HCEC 1CT (cell line): ENCODE measurements around the gene SLC35B2.

Experiments used
- DNase-seq: peaks from one replicate; pipeline ENCODE4 v3.0.0-alpha.2; 2017

The SLC35B2 gene, protein sequence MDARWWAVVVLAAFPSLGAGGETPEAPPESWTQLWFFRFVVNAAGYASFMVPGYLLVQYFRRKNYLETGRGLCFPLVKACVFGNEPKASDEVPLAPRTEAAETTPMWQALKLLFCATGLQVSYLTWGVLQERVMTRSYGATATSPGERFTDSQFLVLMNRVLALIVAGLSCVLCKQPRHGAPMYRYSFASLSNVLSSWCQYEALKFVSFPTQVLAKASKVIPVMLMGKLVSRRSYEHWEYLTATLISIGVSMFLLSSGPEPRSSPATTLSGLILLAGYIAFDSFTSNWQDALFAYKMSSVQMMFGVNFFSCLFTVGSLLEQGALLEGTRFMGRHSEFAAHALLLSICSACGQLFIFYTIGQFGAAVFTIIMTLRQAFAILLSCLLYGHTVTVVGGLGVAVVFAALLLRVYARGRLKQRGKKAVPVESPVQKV

DNA sequence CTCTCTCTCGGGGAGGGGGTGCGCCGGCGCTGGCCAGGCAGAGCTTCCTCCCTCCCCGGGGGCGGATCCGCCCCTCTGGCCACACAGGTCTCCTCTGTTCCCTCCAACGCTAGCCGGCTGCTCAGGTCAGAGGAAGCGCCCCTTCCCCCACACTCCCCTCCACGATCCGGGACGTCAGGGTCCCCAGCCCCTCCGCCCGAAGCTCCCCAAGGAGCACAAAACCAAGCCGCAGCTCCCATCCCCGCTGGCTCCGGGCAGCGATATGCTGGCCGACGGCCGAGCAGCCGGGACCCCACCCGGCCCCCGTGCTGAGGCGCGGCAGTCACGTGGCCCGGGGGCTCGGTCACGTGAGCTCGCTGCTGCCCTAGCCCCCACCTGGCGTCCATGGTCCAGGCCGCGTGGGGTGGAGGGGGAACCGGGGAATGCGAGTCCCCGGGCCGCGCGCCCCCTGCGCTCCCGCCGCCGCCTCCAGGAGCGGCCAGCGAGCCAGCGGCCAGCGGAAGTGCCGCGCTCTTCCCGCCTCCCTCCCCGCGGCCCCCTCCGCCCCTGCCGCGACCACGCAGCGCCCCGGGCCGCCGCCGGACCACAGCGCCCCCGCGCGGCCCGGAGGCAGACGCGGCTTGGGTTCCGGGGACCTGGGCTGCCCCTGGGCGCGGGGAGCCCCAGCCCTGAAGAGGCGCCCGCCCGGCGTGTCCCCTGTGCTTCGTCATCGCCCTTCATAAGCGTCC lies at the start of gene SLC35B2:
Gene SLC35B2 (minus strand): TSS at position 504 of the 728 bp plus-strand sequence. CDS start 118 bp downstream, at position 386.
- peak; percentile 73 for DNase-seq

DNA sequence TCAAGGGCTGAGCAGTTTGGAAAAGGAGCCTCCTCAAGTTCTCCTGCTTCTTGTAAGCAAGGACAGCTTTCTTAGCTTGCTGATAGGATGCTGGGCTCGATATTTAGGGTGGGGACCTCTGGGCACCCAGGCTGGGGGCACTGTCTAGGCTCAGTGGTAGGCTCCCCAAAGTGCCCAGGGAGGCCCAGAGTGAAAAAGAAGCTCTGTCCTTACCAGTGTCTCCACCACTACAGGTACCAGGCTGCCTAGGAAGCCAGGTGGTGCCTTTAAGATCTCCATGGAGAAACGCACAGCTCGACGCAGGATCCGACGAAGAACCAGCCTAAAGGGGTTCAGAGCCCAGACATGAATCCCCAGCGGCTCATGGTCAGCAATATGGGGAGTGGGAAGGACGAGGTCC lies 49.4 kb upstream of the SLC35B2 start:
- no peak for DNase-seq

DNA sequence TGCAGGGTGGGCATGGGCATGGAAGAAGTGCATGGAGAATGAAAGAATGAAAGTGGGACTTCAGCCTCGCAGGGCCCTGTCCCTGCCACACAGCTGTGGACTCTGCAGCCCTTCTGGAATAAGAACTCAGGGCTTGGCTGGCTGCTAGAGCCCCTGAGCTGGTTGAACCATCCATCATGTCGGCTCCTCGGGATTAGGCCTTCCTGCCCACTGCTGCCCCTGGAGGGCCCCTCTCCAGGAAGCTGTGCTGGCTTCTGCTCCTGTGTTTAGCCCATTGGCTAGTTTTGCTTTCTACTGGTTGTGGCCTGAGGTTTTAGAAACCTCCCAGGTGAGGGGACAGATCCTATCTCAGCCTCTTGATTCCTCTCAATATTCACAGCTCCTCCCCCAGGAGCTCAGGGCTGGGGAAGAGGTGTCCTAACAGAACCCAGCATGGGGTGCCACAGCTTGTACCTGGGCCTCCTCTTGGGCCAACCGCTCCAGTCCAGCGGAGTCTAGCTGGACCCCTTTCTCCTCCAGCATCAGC lies 47.9 kb upstream of the SLC35B2 start:
- no peak for DNase-seq

DNA sequence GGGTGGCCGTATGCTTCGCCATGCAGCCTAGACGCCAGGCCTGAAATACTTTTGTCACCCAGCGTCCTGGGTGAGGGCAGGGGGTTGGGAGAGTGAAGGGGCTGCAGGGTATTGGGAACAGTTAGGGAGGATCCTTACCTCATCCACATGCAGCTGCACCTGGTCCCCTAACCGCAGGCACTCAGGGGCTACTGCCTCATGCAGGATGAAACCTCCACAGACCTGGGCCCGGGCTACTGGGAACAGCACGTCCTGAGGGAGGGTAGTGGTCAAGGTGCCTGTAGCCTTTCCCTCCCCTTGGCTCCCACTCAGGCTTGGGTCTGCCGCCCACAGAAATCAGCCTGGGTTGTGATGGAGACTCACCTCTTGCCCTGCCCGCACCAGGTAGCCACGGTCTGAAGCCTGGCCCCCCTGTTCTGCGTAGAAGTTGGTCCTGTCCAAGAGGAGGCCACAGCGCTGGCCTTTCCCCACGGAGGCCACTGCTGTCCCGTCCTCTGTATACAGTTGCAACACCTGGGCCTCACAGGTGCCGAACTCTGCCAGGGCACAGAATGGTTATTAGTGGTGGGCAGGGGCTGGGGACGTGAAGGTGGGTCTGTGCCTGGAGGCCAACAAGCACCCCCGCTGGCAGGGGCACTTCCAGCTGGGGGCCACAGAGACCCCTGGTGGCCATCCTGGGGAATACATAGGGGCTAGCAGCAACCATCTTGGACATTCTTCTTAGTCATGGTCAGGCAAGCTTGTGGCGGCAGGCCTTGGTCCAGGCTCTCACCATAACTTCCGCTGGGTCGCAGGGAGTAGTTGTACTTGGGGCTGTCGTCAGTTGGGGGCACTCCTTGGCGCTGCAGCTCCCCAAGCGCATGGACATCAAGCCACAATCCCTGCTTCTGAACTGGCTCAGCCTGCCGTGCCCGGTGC lies 47.2 kb upstream of the SLC35B2 start:
- DNase-seq: peak; percentile 53

DNA sequence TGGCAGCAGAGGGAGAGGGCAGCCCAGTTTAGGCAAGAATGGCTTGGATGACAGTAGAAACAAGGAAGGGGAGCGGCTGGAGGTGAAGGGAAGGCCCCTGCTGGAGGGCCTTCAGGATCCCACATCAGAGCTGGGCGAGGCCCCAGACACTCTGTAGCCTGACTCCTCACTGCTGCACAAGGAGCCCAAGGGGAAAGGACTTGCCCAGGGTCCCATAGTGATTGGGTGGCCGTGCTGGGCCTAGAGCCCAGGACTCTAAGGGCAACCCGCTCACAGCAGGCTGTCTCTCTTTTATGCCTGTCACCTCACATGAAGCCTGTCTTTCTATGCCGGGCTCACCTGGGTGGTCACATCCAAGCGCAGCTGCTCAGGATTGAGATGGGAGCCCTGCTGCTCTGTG lies 46.5 kb upstream of the SLC35B2 start:
- DNase-seq: no peak

DNA sequence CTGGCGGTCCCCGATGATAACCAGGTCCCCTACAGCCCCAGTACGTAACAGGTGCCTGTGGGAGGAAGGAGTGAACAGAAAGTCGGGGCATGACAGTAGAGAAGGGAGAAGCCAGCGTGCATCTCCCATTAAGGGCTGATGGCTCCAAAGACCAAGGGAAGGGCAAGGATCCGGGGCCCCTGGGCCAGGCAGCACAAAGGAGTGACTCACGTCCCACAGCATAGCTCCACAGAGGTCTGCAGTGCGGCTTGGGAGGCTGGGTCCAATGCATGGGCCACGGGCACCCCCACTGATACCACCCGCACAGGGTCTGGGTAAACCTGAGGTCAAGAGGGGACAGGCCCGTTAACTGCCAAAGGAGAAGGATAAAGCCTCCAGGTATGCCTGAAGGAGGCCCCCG lies 45.5 kb upstream of the SLC35B2 start:
- no peak for DNase-seq

DNA sequence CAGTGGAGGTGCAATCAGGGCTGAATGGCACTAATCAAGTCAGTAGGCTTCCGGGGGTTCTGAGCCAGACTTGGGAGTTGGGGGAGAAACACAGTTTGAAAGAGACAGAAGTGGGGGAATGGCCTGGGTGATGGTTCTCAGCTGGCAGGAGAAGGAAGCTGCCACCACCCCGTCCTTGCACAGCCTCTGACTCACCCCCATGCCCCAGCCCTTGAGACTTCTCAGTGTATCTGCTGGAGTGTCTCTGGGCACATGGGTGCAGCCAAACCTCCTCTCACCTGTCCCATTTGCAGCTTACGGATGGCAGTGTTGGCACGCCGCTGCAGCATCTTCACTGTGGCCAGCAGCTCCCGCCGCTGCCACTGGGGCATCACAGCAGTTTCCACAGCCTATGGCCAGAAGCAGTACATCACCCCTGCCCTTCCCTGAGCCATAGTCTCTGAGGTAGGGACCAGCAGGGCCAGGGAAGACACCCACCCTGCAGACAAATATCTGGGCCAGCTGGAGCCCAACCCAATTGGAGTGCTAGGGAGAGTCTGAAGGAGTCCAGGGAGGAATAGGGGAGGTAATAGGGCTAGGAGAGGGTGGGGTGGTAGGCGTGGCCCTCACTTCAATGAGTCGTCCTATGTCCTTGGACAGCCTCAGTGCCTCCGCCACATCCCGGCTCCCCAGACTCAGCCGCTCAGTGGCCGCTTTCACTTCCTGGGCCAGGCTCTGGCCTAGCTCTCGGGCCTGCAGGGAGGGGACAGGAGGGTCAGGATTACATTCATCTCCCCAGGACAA lies 44.6 kb upstream of the SLC35B2 start:
- DNase-seq: no peak

DNA sequence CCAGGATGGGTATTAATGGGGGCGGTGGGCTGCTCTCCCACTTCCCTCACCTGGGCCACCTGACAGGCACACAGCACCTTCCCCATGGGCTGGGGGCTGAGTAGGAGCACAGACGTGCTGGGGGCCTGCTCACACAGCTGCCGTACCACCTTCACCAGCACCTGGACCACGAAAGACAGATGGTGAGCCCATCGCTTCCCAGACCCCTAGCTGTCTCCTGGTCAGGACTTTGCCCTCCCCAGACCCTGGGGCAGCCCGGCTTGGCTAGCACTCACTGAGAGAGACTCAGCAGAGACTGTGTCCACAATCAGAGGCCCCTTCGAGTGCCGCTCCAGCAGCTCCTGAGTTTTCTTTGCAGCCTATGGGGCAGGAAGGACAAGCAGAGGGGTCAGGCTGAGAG lies 43.8 kb upstream of the SLC35B2 start:
- DNase-seq: no peak

DNA sequence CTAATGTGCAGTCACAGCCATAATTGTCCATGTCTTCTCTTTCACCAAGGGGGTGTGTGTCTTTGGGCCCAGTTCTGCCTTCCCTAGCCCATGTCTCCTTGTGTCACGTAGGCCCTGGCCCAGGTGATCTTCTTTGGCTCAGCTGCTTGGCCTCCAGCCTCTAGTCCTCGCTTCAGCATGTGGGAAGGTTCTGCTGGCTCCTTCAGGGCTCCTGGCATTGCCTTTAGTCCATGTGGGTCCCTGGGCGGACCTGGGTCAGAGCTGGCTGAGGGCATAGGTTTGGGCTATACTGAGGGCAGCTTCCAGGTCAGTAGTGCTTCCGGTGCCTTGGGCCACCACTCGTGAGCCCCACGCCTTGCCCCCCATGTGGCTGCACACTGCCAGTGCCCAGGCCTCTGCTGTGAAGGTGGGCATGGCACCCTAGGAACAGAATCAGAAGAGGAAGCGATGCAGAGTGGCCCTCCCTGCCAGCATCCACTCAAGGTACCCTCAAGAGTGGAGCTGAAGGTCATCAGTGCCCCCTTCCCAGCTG lies 43.0 kb upstream of the SLC35B2 start:
- DNase-seq: no peak

DNA sequence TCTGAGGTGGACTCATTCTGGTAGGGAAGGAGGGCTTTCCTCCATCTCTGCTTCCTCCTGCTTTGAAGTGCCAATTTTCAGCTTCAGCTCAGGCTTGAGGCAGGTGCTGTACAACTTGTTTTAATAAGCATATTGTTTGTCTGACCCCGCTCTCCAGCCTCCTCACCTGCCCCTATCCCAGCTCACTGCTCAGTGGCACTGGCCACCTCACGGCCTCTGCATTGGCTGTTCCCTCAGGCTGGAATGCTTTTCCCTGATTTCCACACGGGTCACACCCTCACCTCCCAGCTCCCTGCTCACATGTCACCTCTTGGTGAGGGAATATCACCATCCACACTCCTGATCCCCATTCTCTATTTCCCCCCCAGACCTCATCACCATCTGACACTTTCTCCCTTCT lies 41.5 kb upstream of the SLC35B2 start:
- no peak for DNase-seq

DNA sequence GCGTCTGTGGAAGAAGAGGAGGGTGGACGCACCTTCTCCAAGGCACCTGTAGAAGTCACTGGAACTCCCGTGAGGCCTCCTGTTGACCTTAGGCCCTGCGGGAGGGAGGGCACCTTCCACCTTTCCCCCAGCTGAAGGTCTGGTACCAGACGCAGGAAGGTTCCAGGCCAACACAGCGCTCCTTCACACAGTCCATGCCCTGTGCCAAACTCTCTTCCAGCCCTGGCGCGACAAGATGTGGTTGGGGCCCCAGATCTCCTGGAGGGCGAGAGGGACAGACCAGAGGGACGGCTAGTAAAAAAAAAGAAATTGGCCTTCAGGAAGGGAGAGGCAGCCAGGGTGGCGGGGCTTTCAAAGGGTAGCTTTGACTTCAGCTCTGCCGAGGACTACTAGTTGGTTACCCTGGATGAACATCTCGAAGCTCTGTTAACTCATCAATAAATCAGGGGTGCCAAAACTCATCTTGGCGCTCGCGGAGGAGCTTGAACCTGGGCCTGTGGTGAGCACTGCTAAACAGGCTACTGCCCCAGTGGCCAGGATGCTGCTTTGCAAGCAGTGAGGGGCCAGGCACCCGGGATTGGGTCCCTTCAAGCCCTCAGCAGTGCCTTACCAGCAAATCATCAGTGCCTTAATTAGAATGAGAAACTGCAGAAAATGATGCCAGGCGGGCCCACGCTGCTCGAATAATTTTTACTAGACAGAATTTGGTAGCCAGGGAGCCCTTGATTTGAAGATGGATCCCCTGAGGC lies 40.9 kb upstream of the SLC35B2 start:
- no peak for DNase-seq

DNA sequence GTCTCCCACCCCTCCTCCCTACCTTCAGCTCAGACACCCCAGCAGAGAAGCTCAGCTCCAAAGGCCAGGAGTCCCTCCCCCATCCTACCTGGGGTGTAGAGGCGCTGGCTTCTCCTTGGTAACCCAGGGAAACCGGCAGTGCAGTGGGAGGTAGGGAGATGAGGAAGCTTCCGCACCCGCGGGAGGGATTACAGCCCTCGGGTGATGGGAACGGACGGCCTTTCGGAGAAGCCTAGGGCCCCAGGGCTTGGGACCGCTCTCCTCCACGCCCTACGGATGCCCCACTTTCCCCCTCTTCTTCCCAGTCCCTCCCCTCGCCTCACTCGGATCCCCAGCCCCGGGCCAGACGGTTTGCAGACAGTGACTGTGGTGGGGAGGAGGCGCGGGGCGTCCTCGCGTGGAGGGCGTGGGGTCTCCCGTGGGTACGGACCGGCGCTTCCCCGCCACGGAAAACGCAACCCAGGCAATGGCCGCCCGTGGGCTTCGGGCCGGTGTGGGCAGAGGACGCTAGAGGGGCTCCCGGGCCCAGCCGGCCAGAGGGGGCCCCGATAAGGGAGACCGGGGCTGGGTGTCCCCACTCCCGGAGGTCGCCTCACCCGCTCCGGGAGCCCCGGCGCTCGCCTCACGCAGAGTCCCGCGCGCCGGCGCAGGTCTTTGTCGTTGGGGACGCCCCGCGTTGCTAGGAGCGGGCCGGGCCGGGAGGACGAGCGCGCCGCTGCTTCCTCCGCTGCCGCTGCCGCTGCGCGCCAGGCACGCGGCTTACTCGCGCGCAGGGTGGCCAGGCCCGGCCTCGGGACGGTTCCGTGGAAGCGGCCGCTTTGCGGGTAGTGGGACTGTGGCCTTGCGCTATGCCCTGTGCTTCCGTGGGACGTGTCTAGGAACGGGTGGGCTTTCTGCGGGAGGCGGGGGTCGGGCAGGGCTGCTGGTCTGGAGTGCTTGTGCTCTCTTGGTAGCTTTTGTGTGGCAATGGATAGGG lies 40.0 kb upstream of the SLC35B2 start:
- DNase-seq: no peak

DNA sequence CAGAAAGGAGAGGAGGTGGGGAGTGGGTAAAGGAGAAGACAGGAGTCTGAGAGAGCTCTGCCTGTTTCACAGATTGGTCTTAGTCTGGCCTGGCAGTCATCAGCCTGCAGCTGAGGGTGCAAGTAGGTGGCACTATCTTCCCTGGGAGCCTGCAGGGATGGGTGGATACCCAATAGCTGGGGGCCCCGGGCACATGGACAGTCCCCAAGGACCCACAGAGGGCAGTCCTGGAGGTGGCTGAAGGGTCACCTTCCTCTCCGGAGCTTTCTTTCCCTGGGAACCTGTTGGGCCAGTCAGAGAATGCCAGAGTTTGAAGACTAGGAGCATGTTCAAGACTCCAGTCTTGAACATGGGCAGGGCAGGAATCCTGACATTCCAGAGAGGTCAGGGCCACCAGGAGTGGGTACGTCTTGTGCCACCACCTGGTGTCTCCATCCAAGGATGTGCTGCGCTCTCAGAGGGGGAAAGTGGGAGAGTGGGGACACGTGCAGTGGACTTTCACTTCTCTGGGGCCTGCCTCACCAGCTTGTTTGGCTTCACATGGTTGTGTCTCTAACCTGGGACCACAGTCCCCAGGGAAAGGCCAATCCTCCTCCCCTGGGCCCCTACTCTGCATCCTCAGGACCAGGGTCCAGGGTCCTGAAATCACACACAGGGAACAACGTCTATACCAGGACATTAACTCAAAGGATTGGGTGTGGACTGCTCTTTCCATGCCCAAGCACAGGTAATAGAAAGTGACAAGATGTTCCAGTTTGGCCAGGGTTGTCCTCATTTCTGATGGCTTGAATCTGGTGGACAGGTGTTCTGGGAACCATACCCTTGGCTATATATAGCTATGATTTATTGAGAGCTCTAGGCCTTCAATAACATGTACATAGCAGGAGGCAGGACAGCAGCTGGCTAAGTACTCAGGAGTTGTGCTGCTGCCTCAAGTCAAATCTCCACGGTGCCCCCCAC lies 37.8 kb upstream of the SLC35B2 start:
- DNase-seq: no peak

DNA sequence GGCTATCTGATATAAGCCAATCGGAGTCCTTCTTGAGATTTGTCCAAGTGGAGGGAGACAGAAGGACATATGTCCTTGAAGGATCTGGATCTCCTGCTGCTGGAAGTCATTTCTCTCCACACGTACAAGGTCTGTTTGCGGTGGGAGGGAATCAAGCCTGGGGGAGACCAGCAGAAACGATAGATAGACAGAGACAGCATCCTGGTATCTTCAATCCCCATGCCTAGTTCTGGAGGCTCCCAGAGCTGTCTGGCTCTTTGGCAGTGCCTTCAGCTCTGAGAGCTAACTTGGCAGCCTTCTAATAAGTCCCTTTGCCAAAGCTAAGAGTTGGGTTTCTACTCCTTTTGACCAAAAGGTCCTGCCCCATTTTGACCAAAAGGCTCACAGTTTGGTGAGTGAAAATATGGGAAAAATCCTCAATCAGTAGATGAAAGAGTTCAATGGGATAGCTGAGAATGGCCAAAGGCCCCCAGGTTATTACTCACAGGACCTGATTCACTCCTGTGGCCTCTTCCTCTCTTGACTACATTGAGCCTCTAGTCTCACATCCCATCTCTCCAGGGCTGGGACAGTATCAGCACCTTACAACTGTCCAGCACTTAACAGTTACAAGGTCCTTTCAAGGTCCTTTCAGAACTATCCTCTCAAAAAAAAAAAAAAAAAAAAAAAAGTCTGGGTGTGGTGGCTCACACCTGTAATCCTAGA lies 35.5 kb upstream of the SLC35B2 start:
- DNase-seq: no peak

DNA sequence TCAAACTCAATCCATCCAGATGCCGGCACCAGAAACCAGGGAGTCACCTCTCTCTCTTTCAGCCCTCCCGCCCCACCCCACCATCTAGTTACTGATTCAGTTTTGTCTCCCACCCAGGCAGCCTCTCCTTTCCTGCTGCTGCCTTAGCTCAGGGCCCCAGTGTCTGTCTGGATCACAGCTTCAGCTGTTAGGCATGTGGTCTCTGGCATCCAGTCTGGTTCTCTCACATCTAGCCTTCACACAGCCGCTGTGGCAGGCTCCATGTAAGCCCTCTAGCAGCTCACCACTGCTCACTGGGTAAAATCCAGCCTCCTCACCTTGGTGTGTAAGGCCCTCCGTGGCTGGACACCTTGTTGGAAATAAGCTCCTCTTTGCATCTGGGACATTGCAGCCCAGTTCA lies 34.5 kb upstream of the SLC35B2 start:
- no peak for DNase-seq

DNA sequence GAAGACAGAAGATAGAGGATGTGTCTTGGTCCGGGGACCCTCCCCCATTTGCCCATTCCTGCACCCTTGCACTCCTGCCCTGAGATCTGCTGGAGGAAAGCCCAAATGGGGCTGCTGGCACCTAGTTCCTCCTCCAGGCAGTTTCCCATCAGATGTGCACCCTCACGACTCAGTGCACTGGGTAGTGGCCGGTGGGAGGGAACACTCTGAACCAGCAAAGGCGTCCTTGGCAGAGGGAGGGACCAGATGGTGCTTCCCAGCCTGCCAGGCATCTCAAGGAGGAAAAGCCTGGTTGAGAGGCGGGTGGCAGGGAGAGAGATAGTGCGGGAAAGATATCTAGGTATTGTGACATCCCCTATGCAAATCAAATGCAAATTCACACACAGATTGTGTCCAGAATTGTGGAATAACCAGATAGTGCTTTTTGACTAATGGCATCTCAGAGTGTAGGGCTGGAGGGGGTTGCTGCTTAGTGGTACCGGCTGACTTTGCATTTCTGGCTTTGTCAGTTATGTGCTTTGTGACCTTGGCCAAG lies 32.5 kb upstream of the SLC35B2 start:
- DNase-seq: no peak

DNA sequence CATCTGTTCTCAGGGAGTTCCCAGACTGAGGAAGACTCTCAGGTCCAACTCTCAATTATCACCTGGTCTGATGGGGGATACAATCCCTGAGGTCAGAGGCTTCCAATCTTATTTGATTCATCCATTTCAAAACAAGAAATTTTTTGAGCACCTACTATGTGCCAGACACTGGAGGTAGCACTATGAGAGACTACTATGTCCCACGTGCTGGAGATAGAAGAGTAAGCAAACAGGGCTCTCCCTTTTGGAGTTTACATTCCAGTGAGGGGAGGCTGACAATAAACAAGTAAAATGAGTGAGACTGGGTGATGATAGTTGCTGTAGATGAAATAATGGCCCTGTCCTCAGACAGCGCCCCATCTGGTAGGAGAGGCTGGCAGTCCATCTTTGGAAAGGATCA lies 29.4 kb upstream of the SLC35B2 start:
- no peak for DNase-seq

DNA sequence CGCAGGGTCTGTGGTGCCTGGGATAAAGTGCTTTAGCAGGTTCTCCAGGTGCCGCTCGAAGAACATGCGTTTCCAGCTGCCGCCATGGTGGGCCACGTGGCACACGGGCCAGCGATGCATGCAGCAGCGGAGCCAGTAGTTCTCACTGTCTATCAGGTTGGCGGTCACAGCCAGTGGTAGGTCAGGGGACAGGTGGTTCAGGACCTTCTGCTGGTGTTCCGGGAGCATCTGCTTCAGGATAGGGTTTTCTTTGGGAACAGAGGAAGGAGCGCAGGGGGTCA lies 28.9 kb upstream of the SLC35B2 start:
- no peak for DNase-seq
